ENCODE results near the gene FOSL1.
"Not testable (repeated sequence)": the region's sequence is repeated elsewhere in the genome, so short reads cannot be mapped to it uniquely, and the experiment has no call there.

The FOSL1 gene

GRCh38 chr11:65896034-65896999, 3.9 kb downstream of the FOSL1 start:
- DNase-seq (ENCODE audit: low read depth) = no peak

GRCh38 chr11:65895482-65895981, 4.7 kb downstream of the FOSL1 start:
- DNase-seq (ENCODE audit: low read depth) = no peak

- DNase-seq (ENCODE audit: low read depth) = no peak
These were observed 6.1 kb downstream of the FOSL1 start for GRCh38 chr11:65894034-65894591.

GRCh38 chr11:65892661-65893317, 7.4 kb downstream of the FOSL1 start:
- no peak for DNase-seq (ENCODE audit: low read depth)

- DNase-seq (ENCODE audit: low read depth) = not testable (repeated sequence)
These were observed 8.0 kb downstream of the FOSL1 start for GRCh38 chr11:65892137-65892540.

- no peak for DNase-seq (ENCODE audit: low read depth)
These were observed 8.7 kb downstream of the FOSL1 start for GRCh38 chr11:65891219-65892136.

GRCh38 chr11:65890324-65891218, 9.6 kb downstream of the FOSL1 start, which contains the start of gene CCDC85B:
TSS of gene CCDC85B (plus strand) at chr11:65890673. CDS start at chr11:65890784, 111 bp downstream.
- peak; percentile 98 for DNase-seq (ENCODE audit: low read depth)

GRCh38 chr11:65888163-65888814, 11.9 kb downstream of the FOSL1 start, which contains the start of gene FIBP:
TSS of gene FIBP (minus strand) at chr11:65888471. CDS start at chr11:65888418, 53 bp downstream.
- DNase-seq (ENCODE audit: low read depth) = peak; percentile 95

- DNase-seq (ENCODE audit: low read depth) = no peak
These were observed 12.4 kb downstream of the FOSL1 start for GRCh38 chr11:65887723-65888162.

GRCh38 chr11:65886826-65887722, 13.1 kb downstream of the FOSL1 start:
- DNase-seq (ENCODE audit: low read depth) = no peak

GRCh38 chr11:65885808-65886536, 14.2 kb downstream of the FOSL1 start:
- DNase-seq (ENCODE audit: low read depth) = no peak

GRCh38 chr11:65885231-65885630, 15.0 kb downstream of the FOSL1 start:
- DNase-seq (ENCODE audit: low read depth) = no peak

GRCh38 chr11:65884716-65885092, 15.5 kb downstream of the FOSL1 start:
- DNase-seq (ENCODE audit: low read depth) = peak; percentile 72

- no peak for DNase-seq (ENCODE audit: low read depth)
These were observed 16.1 kb downstream of the FOSL1 start for GRCh38 chr11:65883786-65884715.

- DNase-seq (ENCODE audit: low read depth) = no peak
These were observed 17.0 kb downstream of the FOSL1 start for GRCh38 chr11:65883058-65883761.
